Ammon's horn (tissue), 1 donor: ENCODE results near the gene CDH5.

ENCODE experiments used
- DNase-seq: peaks from one replicate; pipeline ENCODE4 v3.0.0-alpha.2; 2016; ENCODE audit warnings: low spot score

The CDH5 gene

GRCh38 chr16:66390346-66391108 is 24.0 kb downstream of the CDH5 start:
- DNase-seq: no peak

DNA sequence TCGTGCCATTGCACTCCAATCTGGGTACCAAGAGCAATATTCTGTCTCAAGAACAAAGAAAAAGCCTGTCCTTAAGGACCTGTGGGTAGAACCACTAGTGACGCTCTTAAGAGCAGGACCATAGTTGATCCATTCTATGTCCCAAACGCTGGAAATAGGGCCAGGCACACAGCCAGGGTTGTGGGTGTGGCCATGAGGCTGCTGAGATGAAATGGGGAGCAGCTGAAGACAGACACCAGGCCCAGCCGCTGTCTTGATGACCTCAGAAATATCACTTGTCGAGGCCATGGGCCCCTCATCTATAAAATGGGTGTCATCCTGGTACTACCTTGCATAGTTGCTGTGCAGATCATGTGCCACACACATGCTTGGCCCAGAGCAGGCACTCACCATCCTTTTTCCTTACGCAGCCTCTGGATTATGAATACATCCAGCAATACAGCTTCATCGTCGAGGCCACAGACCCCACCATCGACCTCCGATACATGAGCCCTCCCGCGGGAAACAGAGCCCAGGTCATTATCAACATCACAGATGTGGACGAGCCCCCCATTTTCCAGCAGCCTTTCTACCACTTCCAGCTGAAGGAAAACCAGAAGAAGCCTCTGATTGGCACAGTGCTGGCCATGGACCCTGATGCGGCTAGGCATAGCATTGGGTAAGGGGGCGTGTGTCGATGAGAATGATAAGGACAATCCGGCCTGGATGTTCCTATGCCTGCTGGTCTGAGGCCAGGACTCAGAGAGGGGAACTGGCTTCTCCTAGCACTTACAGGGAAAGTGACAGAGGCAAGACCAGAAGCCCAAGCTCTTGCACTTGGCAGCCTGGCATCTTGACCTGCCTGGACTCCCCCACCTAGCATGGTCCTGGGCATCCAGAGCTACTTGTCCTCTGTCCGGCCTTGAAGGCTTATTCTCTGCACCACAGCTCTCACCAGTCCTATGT is 25.5 kb downstream of the CDH5 start:
- DNase-seq: no peak

DNA sequence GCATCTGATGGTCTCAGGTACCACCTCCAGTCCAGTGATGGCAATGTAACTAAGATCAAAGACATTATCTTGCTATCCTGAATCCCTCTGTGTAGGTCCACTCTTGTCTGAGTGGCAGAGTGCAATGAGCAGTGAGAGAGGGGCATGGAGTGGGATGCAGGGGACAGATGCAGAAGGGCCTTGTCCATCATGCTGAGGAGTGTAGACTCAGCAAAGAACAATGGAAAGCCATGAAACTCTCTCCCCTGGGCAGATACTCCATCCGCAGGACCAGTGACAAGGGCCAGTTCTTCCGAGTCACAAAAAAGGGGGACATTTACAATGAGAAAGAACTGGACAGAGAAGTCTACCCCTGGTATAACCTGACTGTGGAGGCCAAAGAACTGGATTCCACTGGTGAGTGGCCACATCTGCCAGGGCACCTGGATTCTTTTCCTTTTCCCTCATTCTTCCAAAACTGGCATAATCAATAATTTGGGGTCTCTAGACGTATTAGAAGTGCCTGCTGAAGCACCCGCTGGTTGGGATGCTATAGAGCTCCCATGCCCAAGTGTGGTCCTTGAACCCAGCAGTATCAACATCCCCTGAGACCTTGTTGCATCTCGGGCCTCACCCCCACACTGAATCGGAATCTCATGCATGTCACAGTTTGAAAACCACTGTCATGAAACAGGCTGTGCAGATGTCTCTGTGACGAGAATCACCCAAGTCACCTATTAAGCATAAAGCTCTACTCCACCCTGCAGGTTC is 29.5 kb downstream of the CDH5 start:
- DNase-seq: no peak

DNA sequence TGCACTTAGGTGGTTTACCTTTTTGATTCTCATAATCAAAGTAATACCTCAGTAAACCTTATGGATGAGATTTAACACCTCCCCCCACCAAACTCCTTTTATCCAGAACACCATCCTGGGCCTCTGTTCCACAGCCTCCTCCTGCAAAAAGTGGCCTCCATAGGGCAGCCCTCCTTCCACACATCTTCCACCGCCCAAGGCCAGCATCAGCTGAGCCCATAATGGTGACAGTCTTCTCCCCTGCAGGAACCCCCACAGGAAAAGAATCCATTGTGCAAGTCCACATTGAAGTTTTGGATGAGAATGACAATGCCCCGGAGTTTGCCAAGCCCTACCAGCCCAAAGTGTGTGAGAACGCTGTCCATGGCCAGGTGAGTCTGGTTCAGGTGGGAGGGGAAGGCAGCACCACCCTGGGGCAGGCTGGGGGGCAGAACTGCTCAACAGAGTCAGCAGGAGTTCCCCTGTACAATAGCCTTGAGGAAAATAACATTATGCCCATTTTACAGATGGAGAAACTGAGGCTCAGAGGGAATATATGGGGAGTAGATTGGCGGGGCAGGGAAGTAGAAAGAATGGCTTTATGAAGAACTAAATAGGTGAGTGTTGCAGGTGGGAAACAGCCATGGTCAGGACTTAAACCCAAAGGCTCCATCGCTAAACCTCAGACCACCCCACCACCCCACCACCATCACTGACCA is 31.4 kb downstream of the CDH5 start:
- no peak for DNase-seq

GRCh38 chr16:66399031-66399430 is 32.5 kb downstream of the CDH5 start:
- no peak for DNase-seq

DNA sequence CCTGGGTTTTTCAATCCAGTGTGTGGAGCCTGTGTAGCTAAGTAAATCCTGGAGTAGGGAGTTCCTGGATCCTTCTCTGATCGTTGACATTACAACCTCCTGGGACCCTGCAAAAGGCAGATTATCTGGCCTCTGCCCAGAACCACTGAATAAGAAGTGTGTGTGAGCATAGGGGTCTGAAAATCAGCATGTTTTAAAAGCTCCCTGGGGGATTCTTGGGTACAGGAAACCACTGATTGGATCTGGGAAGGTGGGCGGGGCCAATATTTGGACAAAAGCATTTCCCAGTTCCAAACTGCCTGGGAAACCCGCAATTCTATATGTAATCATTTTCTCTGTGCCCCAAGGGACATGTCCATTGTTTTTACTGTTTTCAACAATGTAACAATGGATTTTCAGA is 33.4 kb downstream of the CDH5 start:
- DNase-seq: no peak

DNA sequence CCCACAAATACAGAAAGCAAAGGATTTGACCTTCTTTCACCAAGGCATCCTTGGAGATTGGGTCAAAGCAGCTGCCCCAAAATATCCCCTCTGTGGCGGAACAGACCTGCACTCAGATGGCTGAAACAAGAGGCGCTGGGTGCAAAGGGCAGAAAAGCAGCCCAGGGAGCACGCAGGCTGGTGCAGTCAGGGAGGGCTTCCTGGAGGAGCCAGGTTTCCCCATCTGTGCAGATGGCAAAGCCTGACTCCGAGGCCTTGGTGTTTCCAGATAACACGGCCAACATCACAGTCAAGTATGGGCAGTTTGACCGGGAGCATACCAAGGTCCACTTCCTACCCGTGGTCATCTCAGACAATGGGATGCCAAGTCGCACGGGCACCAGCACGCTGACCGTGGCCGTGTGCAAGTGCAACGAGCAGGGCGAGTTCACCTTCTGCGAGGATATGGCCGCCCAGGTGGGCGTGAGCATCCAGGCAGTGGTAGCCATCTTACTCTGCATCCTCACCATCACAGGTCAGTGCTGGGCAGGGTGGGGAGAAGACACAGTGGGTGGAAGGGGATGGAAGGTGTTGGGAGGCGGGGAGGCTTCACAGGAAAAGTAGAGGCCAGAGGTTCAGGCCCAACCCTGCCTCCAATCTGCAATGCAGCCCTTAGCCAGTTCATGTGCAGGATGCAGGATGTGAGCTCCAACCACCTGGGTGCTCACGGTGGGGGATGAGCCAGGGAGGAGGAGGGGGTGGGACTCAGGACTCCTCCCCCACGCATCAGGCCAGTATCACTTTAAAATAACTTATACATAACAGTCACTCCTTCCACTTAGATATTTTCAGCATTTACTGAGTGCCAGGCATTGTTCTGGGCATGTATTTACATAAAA is 34.3 kb downstream of the CDH5 start:
- no peak for DNase-seq

DNA sequence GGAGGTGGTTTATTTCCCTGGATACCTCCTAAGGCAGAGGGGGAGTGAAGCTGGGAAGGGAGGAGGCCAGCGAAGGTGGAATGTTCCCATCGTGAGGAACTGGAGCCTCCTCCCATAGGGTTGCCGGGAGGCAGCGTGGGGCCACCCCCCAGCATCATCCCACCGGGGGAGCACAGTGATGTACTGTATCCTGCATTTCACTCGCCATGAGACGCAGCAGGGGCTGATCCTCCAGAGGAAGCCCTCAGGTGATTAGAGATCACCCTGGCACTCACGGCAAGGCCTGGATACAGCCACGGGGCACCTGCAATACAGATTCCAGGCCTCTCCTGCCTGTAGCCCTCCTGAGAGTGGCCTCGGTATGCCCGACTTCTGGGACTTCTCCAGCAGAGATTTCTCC is 35.1 kb downstream of the CDH5 start:
- DNase-seq: no peak

DNA sequence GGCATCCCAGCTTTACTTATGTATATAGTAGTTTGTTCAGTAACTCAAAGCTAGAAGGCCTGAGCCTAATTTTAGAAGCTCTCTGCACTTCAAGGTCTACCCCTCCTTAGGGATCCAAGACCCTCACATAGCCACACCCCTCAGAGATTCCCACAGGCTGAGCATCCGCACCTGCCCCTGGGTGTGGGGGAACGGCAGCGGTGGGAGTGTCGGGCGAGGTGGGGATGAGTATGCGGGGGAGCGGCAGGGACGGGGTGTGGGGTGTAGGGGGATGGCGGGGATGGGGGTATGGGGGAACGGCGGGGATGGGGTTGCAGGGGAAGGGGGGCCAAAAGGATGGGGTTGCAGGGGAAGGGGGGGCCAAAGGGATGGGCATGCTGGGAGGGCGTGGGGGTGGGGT is 35.7 kb downstream of the CDH5 start:
- DNase-seq: no peak

DNA sequence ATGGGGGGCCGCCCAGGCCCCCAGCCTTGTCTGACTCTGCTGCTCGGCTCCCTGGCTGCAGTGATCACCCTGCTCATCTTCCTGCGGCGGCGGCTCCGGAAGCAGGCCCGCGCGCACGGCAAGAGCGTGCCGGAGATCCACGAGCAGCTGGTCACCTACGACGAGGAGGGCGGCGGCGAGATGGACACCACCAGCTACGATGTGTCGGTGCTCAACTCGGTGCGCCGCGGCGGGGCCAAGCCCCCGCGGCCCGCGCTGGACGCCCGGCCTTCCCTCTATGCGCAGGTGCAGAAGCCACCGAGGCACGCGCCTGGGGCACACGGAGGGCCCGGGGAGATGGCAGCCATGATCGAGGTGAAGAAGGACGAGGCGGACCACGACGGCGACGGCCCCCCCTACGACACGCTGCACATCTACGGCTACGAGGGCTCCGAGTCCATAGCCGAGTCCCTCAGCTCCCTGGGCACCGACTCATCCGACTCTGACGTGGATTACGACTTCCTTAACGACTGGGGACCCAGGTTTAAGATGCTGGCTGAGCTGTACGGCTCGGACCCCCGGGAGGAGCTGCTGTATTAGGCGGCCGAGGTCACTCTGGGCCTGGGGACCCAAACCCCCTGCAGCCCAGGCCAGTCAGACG is 36.2 kb downstream of the CDH5 start:
- DNase-seq: no peak

DNA sequence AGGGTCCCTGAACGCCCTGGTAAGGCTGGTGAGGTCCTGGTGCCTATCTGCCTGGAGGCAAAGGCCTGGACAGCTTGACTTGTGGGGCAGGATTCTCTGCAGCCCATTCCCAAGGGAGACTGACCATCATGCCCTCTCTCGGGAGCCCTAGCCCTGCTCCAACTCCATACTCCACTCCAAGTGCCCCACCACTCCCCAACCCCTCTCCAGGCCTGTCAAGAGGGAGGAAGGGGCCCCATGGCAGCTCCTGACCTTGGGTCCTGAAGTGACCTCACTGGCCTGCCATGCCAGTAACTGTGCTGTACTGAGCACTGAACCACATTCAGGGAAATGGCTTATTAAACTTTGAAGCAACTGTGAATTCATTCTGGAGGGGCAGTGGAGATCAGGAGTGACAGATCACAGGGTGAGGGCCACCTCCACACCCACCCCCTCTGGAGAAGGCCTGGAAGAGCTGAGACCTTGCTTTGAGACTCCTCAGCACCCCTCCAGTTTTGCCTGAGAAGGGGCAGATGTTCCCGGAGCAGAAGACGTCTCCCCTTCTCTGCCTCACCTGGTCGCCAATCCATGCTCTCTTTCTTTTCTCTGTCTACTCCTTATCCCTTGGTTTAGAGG is 37.1 kb downstream of the CDH5 start:
- DNase-seq: no peak

DNA sequence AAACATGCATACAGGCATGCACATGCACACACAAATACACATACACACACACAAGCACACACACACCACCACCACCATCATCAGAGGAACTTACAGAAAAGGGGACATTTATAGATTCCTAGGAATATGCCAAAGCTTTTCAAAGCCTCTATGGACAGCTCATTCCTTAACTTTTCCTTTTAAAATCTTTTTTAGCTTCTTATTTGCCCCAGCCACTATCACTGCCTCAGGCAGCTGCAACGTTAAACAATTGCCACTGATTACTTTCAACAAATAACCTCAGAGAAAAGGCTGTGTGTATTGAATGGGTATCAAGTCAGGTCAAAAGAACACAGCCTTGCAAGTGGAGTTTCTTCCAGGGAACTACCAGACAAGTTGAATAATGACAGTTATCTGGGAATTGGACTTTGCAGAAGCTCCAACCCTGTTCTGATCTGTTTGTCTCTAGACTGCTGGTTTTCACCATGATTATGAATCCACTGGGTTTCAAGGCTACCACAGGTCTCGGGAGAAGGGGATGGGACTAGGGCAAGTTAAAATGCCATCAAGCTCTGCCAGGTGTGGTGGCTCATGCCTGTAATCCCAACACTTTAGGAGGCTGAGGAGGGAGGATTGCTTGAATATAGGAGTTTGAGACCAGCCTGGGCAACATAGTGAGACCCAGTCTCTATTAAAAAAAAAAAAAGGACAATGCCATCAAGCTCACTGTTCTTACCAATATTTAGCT is 38.7 kb downstream of the CDH5 start:
- no peak for DNase-seq

DNA sequence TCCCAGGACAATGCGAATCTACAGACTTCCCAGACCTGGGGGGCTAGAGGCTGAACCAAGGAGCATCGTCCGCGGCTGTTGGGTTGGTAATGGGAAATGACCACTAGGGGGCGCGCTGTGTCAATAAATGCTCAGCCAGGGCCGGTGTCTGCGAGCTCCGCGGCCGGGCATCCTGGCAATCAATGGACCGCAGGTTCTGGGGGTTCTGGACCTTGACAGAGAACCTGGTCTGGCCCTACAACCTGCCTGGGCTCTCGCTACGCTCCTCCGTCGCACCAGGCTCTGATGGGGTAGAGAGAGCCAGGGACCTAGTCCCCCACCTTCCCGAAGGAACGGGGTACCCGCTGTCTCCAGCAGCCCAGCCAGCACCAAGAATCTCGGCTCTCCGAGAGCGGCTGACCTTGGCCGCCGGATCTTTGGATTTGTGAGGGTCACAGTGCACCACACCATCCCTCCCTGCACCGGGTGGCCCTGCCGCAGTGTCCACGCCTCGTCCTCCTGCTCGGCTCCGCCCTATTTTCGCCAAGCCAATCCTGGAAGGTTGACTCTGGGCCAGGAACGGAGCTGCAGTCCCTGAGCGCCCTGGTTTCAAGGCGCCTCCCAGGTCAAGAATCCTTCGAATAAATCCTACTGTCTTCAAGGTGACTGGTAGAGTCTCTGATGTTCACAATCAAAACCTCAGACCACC is 40.2 kb downstream of the CDH5 start:
- peak; percentile 90 for DNase-seq

DNA sequence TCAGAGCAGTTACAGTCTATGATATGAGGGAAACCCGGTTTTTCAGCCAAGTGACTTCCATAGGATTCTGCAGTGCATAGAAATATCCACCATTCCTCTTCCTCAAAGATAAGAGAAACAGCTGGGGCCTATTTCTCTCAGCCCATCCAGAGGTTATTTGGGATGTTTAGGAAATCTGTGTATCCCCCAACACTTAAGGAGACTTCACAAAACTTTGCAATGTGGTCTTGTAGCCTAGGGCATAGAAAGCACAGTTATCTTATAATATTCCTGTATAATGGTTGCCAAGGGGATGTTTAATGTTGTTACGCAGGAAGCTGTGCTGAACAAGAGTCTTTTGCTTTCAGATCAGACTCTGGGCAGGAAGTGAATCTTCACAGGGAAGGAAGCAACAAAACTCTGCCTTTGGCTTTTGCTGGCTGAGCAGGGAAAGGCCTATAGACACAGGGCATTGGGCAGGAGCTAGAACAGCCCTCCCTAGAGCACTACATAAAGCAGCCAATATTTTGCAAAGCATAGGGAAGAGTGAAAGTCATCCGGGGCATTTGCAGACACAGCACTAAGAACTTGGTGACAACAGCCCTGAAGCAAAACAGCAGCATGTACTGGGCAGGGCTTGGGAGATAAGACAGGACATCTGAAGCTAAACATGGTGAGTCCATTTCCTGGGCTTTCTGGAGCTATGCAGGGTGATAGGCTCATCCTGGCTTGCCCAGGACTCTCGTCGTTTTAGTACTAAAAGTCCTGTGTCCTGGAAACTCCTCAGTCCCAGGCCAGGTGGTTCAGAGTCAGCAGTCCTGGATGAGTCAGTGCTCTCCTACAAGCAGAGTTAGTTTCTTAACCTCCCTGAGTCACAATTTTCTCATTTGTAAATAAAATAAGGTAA is 41.9 kb downstream of the CDH5 start:
- DNase-seq: peak; percentile 47

DNA sequence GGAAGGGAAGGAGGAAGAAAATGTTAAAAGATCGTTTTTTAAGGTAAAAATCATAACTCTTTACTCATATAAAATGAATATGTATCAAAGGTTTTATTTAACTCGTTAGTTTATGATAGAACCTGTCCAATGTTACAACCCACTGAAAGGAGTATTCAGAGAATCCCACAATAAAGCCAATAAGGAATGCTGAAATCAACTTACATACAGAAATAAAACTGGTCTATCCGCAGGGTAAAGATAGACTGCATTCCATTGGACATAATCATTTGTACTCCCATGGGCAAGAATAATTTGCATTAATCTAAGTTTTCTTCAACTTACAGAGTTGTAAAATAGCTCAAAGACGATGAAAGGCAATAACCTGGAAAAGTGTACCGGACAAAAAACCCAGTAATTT is 42.7 kb downstream of the CDH5 start:
- no peak for DNase-seq

- no peak for DNase-seq
Observed at GRCh38 chr16:66412182-66412581, 45.7 kb downstream of the CDH5 start.

DNA sequence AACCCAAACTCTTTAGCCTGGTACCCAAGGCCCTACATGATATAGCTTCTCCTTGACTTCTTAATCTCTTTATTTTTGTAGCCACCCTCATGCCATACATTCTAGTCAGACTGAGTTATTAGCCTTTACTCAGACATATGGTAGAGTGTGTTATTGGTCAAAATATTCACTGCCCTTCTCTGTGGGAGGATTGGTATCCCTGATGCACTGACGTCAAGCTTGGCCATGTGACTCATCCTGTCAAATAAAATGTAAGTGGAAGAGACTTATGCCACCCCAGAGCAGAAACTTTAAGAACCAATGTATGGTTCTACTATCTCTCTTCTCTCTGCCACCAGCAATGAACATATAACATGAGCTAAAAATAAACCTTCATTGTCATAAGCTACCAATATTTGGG is 48.4 kb downstream of the CDH5 start:
- DNase-seq: no peak

GRCh38 chr16:66416136-66416535 is 49.6 kb downstream of the CDH5 start:
- DNase-seq: no peak
